NCI-H2196 treated with DMSO at 0.1 percent for 48 hours (cell line): ENCODE measurements around the gene PAWR.
"Not testable (repeated sequence)": the region's sequence is repeated elsewhere in the genome, so short reads cannot be mapped to it uniquely, and the experiment has no call there.

Experiments used
- DNase-seq: peaks from one replicate; lab custom pipeline; 2025; ENCODE audit not compliant: unreplicated experiment; lab: John Stamatoyannopoulos, UW

Gene PAWR

GRCh38 chr12:79553863-79554574, 136.7 kb downstream of the PAWR start:
- no peak for DNase-seq

GRCh38 chr12:79552192-79552591, 138.6 kb downstream of the PAWR start:
- no peak for DNase-seq

GRCh38 chr12:79549531-79550271, 141.1 kb downstream of the PAWR start:
- no peak for DNase-seq

- DNase-seq: no peak
These were observed 142.2 kb downstream of the PAWR start for GRCh38 chr12:79548610-79548924.

GRCh38 chr12:79547735-79548609, 142.8 kb downstream of the PAWR start:
- DNase-seq: peak; percentile 10

- no peak for DNase-seq
These were observed 143.6 kb downstream of the PAWR start for GRCh38 chr12:79547044-79547734.

GRCh38 chr12:79546466-79547043, 144.2 kb downstream of the PAWR start:
- DNase-seq: no peak

GRCh38 chr12:79544439-79544838, 146.3 kb downstream of the PAWR start:
- not testable (repeated sequence) for DNase-seq

- no peak for DNase-seq
These were observed 153.1 kb downstream of the PAWR start for GRCh38 chr12:79537675-79538074.

- no peak for DNase-seq
These were observed 155.0 kb downstream of the PAWR start for GRCh38 chr12:79535751-79536150.
